Spleen (tissue), 11 donors: ENCODE data around the gene ARHGDIB. TPM values are rescaled to one million over a fixed set of nuclear protein-coding genes. Genes with fewer than 3 reads are reported as not detected.

Experiments used
- DNase-seq: peaks from one replicate; pipeline ENCODE4 v3.0.0-alpha.2; 2020
- H3K27ac ChIP-seq, 8 donors: fragments of 200-600 bp; sonication (generic) in 7 of 8; 1 replicate in 4 of 8; 2 replicates in 4 of 8; pipeline versions ENCODE4 v1.5.0 to v1.8.0; 2016 to 2021; ENCODE audit warnings: inconsistent platforms in 4 of 8, mild to moderate bottlenecking in 4 of 8, moderate library complexity in 1 of 8
- H3K27me3 ChIP-seq, 7 donors: fragments of 200-600 bp; sonication (generic) in 6 of 7; replicated peaks in 1 of 7; 1 replicate in 4 of 7; 2 replicates in 3 of 7; pipeline versions ENCODE4 v1.5.0 to v1.8.0; 2016 to 2021; ENCODE audit warnings: inconsistent platforms in 3 of 7, mild to moderate bottlenecking in 1 of 7
- H3K36me3 ChIP-seq, 6 donors: fragments of 200-600 bp; sonication (generic) in 5 of 6; 1 replicate in 4 of 6; 2 replicates in 2 of 6; pipeline versions ENCODE4 v1.5.0 to v1.8.0; 2016 to 2021; ENCODE audit warnings: inconsistent platforms in 2 of 6
- H3K4me1 ChIP-seq, 6 donors: fragments of 200-600 bp; sonication (generic) in 5 of 6; 1 replicate in 3 of 6; 2 replicates in 3 of 6; pipeline versions ENCODE4 v1.5.0 to v1.8.0; 2016 to 2021; ENCODE audit warnings: inconsistent platforms in 3 of 6
- H3K4me3 ChIP-seq, 8 donors: fragments of 200-600 bp; sonication (generic) in 7 of 8; 1 replicate in 4 of 8; 2 replicates in 4 of 8; pipeline versions ENCODE4 v1.5.0 to v1.8.0; 2016 to 2021; ENCODE audit warnings: inconsistent platforms in 4 of 8, mild to moderate bottlenecking in 4 of 8, moderate library complexity in 2 of 8
- H3K9me3 ChIP-seq, 8 donors: fragments of 200-600 bp; sonication (generic) in 7 of 8; 1 replicate in 4 of 8; 2 replicates in 4 of 8; pipeline versions ENCODE4 v1.5.0 to v1.8.0; 2016 to 2021; ENCODE audit warnings: inconsistent platforms in 4 of 8
- POLR2A ChIP-seq, 3 donors: fragments of 450-650 bp; IDR thresholded peaks; one replicate each; pipeline ENCODE4 v1.5.1; 2017; ENCODE audit warnings: antibody characterized with exemption in 3 of 3, mild to moderate bottlenecking in 1 of 3
- POLR2AphosphoS5 ChIP-seq, 3 donors: sonication (generic); formaldehyde crosslinking; IDR thresholded peaks; one replicate each; pipeline ENCODE4 v1.5.1; 2017; ENCODE audit warnings: antibody characterized with exemption in 3 of 3
- WGBS, 5 donors: extraction: QIAGEN DNeasy Blood & Tissue Kit in 3 of 5; methylation state at CpG; one replicate each; pipeline versions ENCODE4 v1.1.5 to v1.1.7; 2013 to 2018; 5-methylcytosine and 5-hydroxymethylcytosine counted together
- intact Hi-C: fragments of 100-400 bp; cut with DNase I; formaldehyde crosslinking; loops from one replicate; pipeline ENCODE4 v1.15.0; 2023; ENCODE audit warnings: low total_unique reads
- polyA plus RNA-seq, 3 donors: library from polyadenylated mRNA; stranded (reverse); fragments of 200-250 nt; gene quantifications; one replicate each; pipeline ENCODE4 v1.2.1, GENCODE V29; 2013
- total RNA-seq, 7 donors: library from RNA; depleted of rRNA in 3 of 7; stranded (reverse); fragments of >200 nt in 3 of 7; fragmentation: NEBNext Ultra II Directional in 4 of 7; extraction: Animal tissue kit (Norgen Biotek cat#: 25700) in 4 of 7; gene quantifications; one replicate each; pipeline versions ENCODE4 v1.1.0 to v1.2.1, GENCODE V29; 2016 to 2021
- TF ChIP-seq, protein P1 (sequence below), 11 experiments: fragments of 200-600 bp in 7 of 11; fragments of 450-650 bp in 4 of 11; sonication (generic) in 4 of 11; IDR thresholded peaks in 8 of 11; conservative IDR thresholded peaks in 3 of 11; 1 replicate in 7 of 11; 2 replicates in 4 of 11; pipeline versions ENCODE4 v1.4.0 to v1.8.0; 2016 to 2021; ENCODE audit warnings: antibody characterized with exemption in 11 of 11, inconsistent platforms in 4 of 11, mild to moderate bottlenecking in 1 of 11
- donor health status: healthy with polysubstance abuse.
- donor health status: DM: no; HTN: no; CAD: no; lungs with moderate emphysema.
- donor health status: DM: no; HTN: no; CAD: no.
- donor health status: Bipolar disorder and iron deficiency.
- donor health status: healthy.
- donor health status: DM: no; HTN: no; CAD: no.
- donor health status: DM: yes; HTN: yes; CAD: no.

Gene ARHGDIB
- total and polyA plus RNA-seq, 10 donors = 537 to 1,063 (median 786) TPM

DNA sequence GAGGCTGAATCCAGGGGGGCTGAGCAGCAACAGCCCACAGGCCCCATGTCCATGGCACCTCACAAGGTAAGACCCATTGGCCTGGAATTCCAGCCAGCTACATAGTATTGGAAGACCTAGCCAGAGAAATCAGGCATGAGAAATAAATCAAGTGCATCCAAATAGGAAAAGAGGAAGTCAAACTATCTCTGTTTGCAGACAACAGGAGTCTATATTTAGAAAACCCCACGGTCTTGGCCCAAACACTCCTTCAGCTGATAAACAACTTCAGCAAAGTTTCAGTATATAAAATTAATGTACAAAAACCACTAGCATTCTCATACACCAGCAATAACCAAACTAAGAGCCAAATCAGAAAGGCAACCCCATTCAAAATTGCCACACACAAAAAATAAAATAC, 28.4 kb upstream of the ARHGDIB start:
- peaks cover 0 to 5% (median 0%) of the 10 kb centered on the region in 8 donors for H3K9me3 ChIP-seq
- no peak for TF ChIP-seq POLR2A (IDR thresholded peaks at IDR 0.05)
- no peak for TF ChIP-seq POLR2AphosphoS5 (IDR thresholded peaks at IDR 0.05)
- TF ChIP-seq, protein P1, sequence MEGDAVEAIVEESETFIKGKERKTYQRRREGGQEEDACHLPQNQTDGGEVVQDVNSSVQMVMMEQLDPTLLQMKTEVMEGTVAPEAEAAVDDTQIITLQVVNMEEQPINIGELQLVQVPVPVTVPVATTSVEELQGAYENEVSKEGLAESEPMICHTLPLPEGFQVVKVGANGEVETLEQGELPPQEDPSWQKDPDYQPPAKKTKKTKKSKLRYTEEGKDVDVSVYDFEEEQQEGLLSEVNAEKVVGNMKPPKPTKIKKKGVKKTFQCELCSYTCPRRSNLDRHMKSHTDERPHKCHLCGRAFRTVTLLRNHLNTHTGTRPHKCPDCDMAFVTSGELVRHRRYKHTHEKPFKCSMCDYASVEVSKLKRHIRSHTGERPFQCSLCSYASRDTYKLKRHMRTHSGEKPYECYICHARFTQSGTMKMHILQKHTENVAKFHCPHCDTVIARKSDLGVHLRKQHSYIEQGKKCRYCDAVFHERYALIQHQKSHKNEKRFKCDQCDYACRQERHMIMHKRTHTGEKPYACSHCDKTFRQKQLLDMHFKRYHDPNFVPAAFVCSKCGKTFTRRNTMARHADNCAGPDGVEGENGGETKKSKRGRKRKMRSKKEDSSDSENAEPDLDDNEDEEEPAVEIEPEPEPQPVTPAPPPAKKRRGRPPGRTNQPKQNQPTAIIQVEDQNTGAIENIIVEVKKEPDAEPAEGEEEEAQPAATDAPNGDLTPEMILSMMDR (IDR thresholded peaks at IDR 0.05 in 8 of 11, conservative IDR thresholded peaks at IDR 0.05 in 3 of 11) = no peak
- peaks cover 0 to 55% (median 10%) of the 10 kb centered on the region in 6 donors for H3K4me1 ChIP-seq
- H3K36me3 ChIP-seq = no peaks in the 10 kb centered on the region
- H3K27me3 ChIP-seq = no peaks in the 10 kb centered on the region
- peak overlapping the region in 5 of 8 donors; percentile 32 to 57 (median 35) for H3K27ac ChIP-seq
- 10 to 32% (median 18%) methylated on average over 1 of the region's 1 CpG for WGBS, 5 donors
- intact Hi-C loops = no loop called here
- no peak overlapping the region for H3K4me3 ChIP-seq
- no peak for DNase-seq

DNA sequence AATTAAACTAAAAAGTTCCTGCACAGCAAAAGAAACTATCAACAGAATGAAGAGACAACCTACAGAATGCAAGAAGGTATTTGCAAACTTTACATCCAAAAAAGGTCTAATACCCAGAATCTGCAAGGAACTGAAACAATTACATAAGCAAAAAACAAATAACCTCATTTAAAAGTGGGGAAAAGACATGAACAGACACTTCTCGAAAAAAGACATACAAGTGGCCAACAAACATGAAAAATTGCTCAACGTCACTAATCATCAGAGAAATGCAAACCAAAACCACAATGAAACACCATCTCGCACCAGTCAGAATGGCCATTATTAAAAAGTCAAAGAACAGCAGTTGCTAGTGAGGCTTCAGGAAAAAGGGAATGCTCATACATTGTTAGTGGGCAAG, 26.6 kb upstream of the ARHGDIB start:
- TF ChIP-seq POLR2AphosphoS5 (IDR thresholded peaks at IDR 0.05) (no peak), POLR2A (IDR thresholded peaks at IDR 0.05) (no peak)
- TF ChIP-seq, protein P1 (IDR thresholded peaks at IDR 0.05 in 8 of 11, conservative IDR thresholded peaks at IDR 0.05 in 3 of 11) = no peak
- H3K27ac ChIP-seq = peak overlapping the region in 5 of 8 donors; percentile 19 to 63 (median 43)
- H3K9me3 ChIP-seq = peaks cover 0 to 5% (median 0%) of the 10 kb centered on the region in 8 donors
- intact Hi-C loops = no loop called here
- 38 to 75% (median 55%) methylated on average over 3 of the region's 3 CpGs for WGBS, 5 donors
- no peak for DNase-seq
- H3K36me3 ChIP-seq = no peaks in the 10 kb centered on the region
- H3K4me1 ChIP-seq = peaks cover 3 to 55% (median 14%) of the 10 kb centered on the region in 6 donors
- H3K4me3 ChIP-seq = no peak overlapping the region
- H3K27me3 ChIP-seq = no peaks in the 10 kb centered on the region

GRCh38 chr12:14986449-14986848, 25.0 kb upstream of the ARHGDIB start:
- no peaks in the 10 kb centered on the region for H3K36me3 ChIP-seq
- WGBS, 5 donors = 77 to 87% (median 81%) methylated on average over 4 of the region's 4 CpGs
- no peak overlapping the region for H3K4me3 ChIP-seq
- H3K9me3 ChIP-seq = peaks cover 0 to 5% (median 0%) of the 10 kb centered on the region in 8 donors
- DNase-seq = no peak
- H3K27me3 ChIP-seq = no peaks in the 10 kb centered on the region
- TF ChIP-seq, protein P1 (IDR thresholded peaks at IDR 0.05 in 8 of 11, conservative IDR thresholded peaks at IDR 0.05 in 3 of 11) = no peak
- no peak for TF ChIP-seq POLR2A (IDR thresholded peaks at IDR 0.05)
- TF ChIP-seq POLR2AphosphoS5 (IDR thresholded peaks at IDR 0.05) = no peak
- no peak overlapping the region for H3K27ac ChIP-seq
- intact Hi-C loops = no loop called here
- H3K4me1 ChIP-seq = peaks cover 3 to 66% (median 21%) of the 10 kb centered on the region in 6 donors

- 38 to 67% (median 61%) methylated on average over 1 of the region's 1 CpG for WGBS, 5 donors
- no peaks in the 10 kb centered on the region for H3K27me3 ChIP-seq
- peaks cover 3 to 78% (median 31%) of the 10 kb centered on the region in 6 donors for H3K4me1 ChIP-seq
- TF ChIP-seq, protein P1 (IDR thresholded peaks at IDR 0.05 in 8 of 11, conservative IDR thresholded peaks at IDR 0.05 in 3 of 11) = no peak
- no peak for TF ChIP-seq POLR2A (IDR thresholded peaks at IDR 0.05)
- no peak for TF ChIP-seq POLR2AphosphoS5 (IDR thresholded peaks at IDR 0.05)
- no peak for DNase-seq
- H3K9me3 ChIP-seq = no peaks in the 10 kb centered on the region
- peak overlapping the region in 2 of 8 donors; percentile 81 to 85 for H3K27ac ChIP-seq
- no peak overlapping the region for H3K4me3 ChIP-seq
- intact Hi-C loops = no loop called here
- H3K36me3 ChIP-seq = no peaks in the 10 kb centered on the region
Observed at GRCh38 chr12:14984766-14985285, 23.4 kb upstream of the ARHGDIB start.
